ENCODE data around the gene SSC5D.

Gene SSC5D

DNA sequence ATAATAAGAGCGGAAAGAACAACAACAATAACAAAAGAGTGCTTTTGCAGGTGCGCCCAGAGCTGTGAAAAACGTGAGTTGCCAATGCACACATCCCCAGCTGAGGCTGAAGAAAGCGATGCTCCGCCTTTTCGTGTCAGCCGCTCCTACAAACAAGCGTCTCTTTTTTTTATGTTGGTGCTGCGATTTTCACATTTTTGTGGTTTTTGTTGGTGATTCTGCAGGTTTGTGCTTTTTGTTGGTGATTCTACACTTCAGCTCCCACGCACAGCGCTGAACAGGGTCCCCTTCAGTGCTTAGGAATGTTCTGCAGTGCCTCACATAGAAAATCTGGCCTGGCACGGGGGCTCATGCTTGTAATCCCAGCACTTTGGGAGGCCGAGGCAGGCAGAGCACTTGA lies 64.4 kb downstream of the SSC5D start:
- Histone ChIP-seq H3K27ac (ENCODE audit: low read depth, low read length) (no peak overlapping the region), H3K27me3 (ENCODE audit: control insufficient read depth in 5 of 5, insufficient read depth in 4 of 5, low read length in 5 of 5) (peaks cover 0 to 9% (median 6%) of the 10 kb centered on the region in 5 donors), H3K4me3 (ENCODE audit: low read depth in 1 of 5, low read length in 5 of 5) (no peak overlapping the region), H3K36me3 (ENCODE audit: control insufficient read depth in 5 of 5, insufficient read depth in 5 of 5, low read length in 5 of 5) (no peaks in the 10 kb centered on the region), H3K9ac (ENCODE audit: low read length in 5 of 5) (no peak overlapping the region), H3K4me1 (ENCODE audit: control insufficient read depth in 5 of 5, insufficient read depth in 5 of 5, low read length in 5 of 5) (peaks cover 0 to 20% (median 6%) of the 10 kb centered on the region in 5 donors), H3K9me3 (ENCODE audit: control insufficient read depth in 5 of 5, low read length in 5 of 5) (no peaks in the 10 kb centered on the region)

DNA sequence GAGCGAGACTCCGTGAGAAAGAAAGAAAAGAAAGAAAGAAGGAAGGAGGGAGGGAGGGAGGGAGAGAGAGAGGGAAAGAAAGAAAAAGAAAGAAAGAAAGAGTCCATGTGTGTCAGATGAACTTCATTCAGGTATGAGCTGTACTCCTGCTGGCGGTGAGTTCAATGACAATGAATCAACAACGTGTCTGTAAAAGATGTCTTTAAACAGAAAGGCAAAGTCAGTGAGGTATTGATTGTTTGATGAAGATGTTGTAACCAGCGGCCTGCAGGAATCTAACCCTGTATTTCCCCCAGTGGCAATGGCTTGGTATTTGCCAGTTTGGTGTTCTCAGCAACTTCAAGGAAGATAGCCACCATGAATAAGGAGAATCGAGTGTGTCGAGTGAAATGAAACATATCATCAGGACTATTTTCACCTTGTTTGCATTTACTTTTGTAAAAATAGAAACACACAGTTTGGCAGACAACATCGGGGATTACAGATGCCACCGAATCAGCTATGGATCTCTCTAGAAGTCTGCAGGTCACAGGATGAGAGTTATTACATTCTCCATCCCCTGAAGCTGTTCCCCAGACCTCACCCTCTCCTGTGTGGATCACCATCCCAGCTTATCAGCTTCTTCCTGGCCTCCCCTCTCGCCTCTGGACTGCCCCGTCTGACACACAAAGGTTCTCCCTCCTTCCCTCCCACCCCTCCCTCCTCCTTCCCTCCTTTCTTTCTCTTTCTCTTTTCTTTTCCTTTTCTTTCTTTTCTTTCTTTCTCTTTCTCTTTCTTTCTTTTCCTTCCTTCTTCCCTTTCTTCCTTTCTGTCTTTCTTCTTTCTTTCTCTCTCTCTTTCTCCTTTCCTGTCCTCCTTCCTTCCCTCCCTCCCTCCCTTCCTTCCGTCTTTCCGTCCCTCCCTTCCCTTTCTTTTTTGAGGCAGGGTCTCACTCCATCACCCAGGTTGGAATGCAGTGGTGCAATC lies 65.3 kb downstream of the SSC5D start:
- Histone ChIP-seq H3K36me3 (ENCODE audit: control insufficient read depth in 5 of 5, insufficient read depth in 5 of 5, low read length in 5 of 5) (no peaks in the 10 kb centered on the region), H3K4me1 (ENCODE audit: control insufficient read depth in 5 of 5, insufficient read depth in 5 of 5, low read length in 5 of 5) (peaks cover 0 to 13% (median 3%) of the 10 kb centered on the region in 5 donors), H3K27me3 (ENCODE audit: control insufficient read depth in 5 of 5, insufficient read depth in 4 of 5, low read length in 5 of 5) (peaks cover 0 to 9% (median 6%) of the 10 kb centered on the region in 5 donors), H3K9me3 (ENCODE audit: control insufficient read depth in 5 of 5, low read length in 5 of 5) (no peaks in the 10 kb centered on the region), H3K27ac (ENCODE audit: low read depth, low read length) (no peak overlapping the region), H3K9ac (ENCODE audit: low read length in 5 of 5) (no peak overlapping the region), H3K4me3 (ENCODE audit: low read depth in 1 of 5, low read length in 5 of 5) (no peak overlapping the region)

DNA sequence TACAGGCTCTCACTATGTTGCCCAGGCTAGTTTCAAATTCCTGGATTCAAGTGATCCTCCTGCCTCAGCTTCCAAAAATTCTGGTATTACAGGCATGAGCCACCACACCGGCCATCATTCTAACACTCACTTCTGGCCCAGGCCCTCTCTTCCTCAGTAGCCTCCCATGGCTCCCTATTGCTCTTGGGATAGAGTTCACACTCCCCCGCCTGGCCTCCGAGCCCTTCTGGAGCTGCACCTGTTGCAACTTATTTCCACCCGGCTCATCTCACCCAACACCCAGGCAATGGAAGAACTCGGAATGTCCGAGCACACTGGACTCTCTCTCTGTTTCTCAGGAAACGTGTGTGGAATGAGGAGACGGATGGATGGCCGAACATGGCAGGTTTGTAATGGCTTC lies 66.1 kb downstream of the SSC5D start:
- peaks cover 0 to 9% (median 6%) of the 10 kb centered on the region in 5 donors for H3K27me3 ChIP-seq (ENCODE audit: control insufficient read depth in 5 of 5, insufficient read depth in 4 of 5, low read length in 5 of 5)
- no peak overlapping the region for H3K27ac ChIP-seq (ENCODE audit: low read depth, low read length)
- peaks cover 0 to 10% (median 3%) of the 10 kb centered on the region in 5 donors for H3K4me1 ChIP-seq (ENCODE audit: control insufficient read depth in 5 of 5, insufficient read depth in 5 of 5, low read length in 5 of 5)
- no peak overlapping the region for H3K4me3 ChIP-seq (ENCODE audit: low read depth in 1 of 5, low read length in 5 of 5)
- H3K36me3 ChIP-seq (ENCODE audit: control insufficient read depth in 5 of 5, insufficient read depth in 5 of 5, low read length in 5 of 5) = no peaks in the 10 kb centered on the region
- H3K9me3 ChIP-seq (ENCODE audit: control insufficient read depth in 5 of 5, low read length in 5 of 5) = no peaks in the 10 kb centered on the region
- no peak overlapping the region for H3K9ac ChIP-seq (ENCODE audit: low read length in 5 of 5)

DNA sequence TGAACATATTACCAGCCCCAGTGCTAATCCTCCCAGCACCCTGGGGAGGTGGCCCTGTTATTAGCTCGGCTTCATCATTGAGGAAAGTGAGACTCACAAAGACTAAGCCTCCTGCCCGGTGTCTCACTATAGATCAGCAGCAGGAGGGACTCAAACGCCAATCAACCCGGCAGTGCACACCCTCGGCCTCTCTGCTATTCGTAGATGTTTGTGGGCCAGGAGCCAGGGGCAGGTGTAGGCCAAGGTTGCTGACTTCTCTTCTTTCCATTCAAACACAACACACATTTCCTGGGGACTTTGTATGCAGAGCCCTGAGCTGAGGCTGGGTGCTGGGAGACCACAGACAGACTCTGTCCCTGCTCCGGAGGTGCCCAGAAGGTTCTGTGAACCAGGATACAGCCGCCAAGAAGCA lies 66.5 kb downstream of the SSC5D start:
- Histone ChIP-seq H3K27ac (ENCODE audit: low read depth, low read length) (no peak overlapping the region), H3K9ac (ENCODE audit: low read length in 5 of 5) (no peak overlapping the region), H3K9me3 (ENCODE audit: control insufficient read depth in 5 of 5, low read length in 5 of 5) (no peaks in the 10 kb centered on the region), H3K27me3 (ENCODE audit: control insufficient read depth in 5 of 5, insufficient read depth in 4 of 5, low read length in 5 of 5) (peaks cover 0 to 9% (median 5%) of the 10 kb centered on the region in 5 donors), H3K4me3 (ENCODE audit: low read depth in 1 of 5, low read length in 5 of 5) (no peak overlapping the region), H3K4me1 (ENCODE audit: control insufficient read depth in 5 of 5, insufficient read depth in 5 of 5, low read length in 5 of 5) (peaks cover 0 to 6% (median under 1%) of the 10 kb centered on the region in 5 donors), H3K36me3 (ENCODE audit: control insufficient read depth in 5 of 5, insufficient read depth in 5 of 5, low read length in 5 of 5) (no peaks in the 10 kb centered on the region)

DNA sequence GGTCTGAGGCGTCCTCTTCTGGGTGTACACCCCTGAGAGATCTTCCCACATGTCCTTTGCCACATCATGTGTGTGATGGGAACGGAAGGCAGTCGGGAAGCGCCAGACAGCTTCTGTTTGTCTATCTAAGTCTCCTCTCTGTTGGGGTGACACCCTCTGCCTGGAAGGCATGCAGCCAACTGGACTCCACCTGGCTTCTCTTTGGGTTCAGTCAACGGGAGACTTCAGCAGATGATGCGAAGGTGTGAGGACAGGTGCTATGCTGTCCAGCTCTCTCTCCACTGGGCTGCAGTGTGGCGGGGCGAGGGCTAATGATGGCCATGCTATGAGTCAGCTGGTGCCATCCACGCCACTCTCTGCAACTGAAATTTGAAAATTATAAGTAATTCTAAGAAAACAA lies 71.4 kb downstream of the SSC5D start:
- Histone ChIP-seq H3K27me3 (ENCODE audit: control insufficient read depth in 5 of 5, insufficient read depth in 4 of 5, low read length in 5 of 5) (peaks cover 0 to 5% (median 2%) of the 10 kb centered on the region in 5 donors), H3K27ac (ENCODE audit: low read depth, low read length) (no peak overlapping the region), H3K36me3 (ENCODE audit: control insufficient read depth in 5 of 5, insufficient read depth in 5 of 5, low read length in 5 of 5) (no peaks in the 10 kb centered on the region), H3K9me3 (ENCODE audit: control insufficient read depth in 5 of 5, low read length in 5 of 5) (peaks cover 0 to 8% (median 5%) of the 10 kb centered on the region in 5 donors), H3K4me3 (ENCODE audit: low read depth in 1 of 5, low read length in 5 of 5) (no peak overlapping the region), H3K4me1 (ENCODE audit: control insufficient read depth in 5 of 5, insufficient read depth in 5 of 5, low read length in 5 of 5) (no peaks in the 10 kb centered on the region), H3K9ac (ENCODE audit: low read length in 5 of 5) (no peak overlapping the region)

DNA sequence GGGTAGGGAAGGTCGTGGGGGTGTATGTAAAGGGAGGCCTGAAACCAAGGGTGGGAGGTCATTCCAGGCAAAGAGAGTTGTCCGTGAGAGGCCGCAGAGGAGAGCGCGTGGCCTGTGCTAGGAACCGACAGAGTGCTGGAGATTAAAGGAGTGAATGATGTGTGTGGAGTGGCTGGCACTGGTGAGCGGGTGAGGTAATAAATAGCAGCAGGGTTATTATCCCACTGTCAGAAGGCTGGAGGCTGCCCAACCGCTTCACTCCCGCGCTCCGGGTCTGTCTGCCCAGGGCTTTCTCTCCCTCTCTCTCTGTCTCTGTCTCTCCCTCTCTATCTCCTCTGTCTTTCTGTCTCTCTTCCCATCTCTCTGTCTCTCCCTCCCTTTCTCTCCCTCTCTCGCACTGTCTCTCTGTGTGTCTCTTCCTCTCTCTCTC lies 75.0 kb downstream of the SSC5D start:
- H3K4me1 ChIP-seq (ENCODE audit: control insufficient read depth in 5 of 5, insufficient read depth in 5 of 5, low read length in 5 of 5) = no peaks in the 10 kb centered on the region
- H3K4me3 ChIP-seq (ENCODE audit: low read depth in 1 of 5, low read length in 5 of 5) = no peak overlapping the region
- H3K36me3 ChIP-seq (ENCODE audit: control insufficient read depth in 5 of 5, insufficient read depth in 5 of 5, low read length in 5 of 5) = no peaks in the 10 kb centered on the region
- H3K9me3 ChIP-seq (ENCODE audit: control insufficient read depth in 5 of 5, low read length in 5 of 5) = peaks cover 0 to 8% (median 5%) of the 10 kb centered on the region in 5 donors
- no peak overlapping the region for H3K27ac ChIP-seq (ENCODE audit: low read depth, low read length)
- no peak overlapping the region for H3K9ac ChIP-seq (ENCODE audit: low read length in 5 of 5)
- peaks cover 0 to 11% (median 4%) of the 10 kb centered on the region in 5 donors for H3K27me3 ChIP-seq (ENCODE audit: control insufficient read depth in 5 of 5, insufficient read depth in 4 of 5, low read length in 5 of 5)

DNA sequence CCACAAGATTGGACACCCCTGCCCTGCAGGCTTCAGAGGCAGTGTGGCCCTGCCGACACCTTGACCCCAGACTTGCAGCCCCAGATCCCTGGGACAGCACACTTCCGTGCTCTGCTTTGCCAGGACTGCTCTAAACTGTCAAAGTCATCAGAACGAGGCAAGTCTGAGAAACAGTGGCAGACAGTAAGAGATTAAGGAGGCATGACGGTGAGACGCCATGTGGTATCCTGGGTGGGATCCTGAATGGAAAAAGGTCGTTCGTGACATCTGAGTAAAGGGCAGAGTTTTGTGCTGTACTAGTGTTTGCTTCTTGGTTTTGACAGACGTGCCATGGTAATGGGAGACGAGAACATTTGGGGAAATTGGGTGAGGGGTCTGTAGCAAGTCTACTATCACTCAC lies 78.6 kb downstream of the SSC5D start:
- H3K9ac ChIP-seq (ENCODE audit: low read length in 5 of 5) = no peak overlapping the region
- H3K4me3 ChIP-seq (ENCODE audit: low read depth in 1 of 5, low read length in 5 of 5) = no peak overlapping the region
- H3K27me3 ChIP-seq (ENCODE audit: control insufficient read depth in 5 of 5, insufficient read depth in 4 of 5, low read length in 5 of 5) = peaks cover 0 to 9% (median 0%) of the 10 kb centered on the region in 5 donors
- H3K27ac ChIP-seq (ENCODE audit: low read depth, low read length) = no peak overlapping the region
- H3K9me3 ChIP-seq (ENCODE audit: control insufficient read depth in 5 of 5, low read length in 5 of 5) = peaks cover 0 to 2% (median 0%) of the 10 kb centered on the region in 5 donors
- H3K4me1 ChIP-seq (ENCODE audit: control insufficient read depth in 5 of 5, insufficient read depth in 5 of 5, low read length in 5 of 5) = no peaks in the 10 kb centered on the region
- H3K36me3 ChIP-seq (ENCODE audit: control insufficient read depth in 5 of 5, insufficient read depth in 5 of 5, low read length in 5 of 5) = no peaks in the 10 kb centered on the region

DNA sequence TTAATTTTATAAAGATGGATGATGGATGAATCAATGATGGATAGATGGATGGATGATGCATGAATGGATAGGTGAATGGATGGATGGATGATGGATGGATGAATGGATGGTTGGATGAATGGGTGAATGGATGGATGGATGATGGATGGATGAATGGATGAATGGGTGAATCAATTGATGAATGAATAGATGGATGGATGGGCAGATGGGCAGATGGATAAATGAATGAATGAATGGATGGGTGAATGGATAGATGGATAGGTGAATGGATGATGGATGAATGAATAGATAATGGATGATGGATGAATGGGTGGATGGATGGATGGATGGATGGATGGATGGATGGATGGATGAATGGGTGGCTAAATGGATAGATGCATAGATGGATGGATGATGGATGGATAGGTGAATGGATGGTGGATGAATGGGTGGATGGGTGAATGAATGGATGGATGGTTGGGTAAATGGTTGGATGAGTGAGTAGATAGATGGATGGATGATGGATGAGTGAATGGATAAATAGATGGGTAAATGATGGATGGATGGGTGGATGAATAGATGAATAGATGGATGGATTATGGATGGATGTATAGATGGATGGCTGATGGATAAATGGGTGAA lies 79.6 kb downstream of the SSC5D start:
- Histone ChIP-seq H3K4me1 (ENCODE audit: control insufficient read depth in 5 of 5, insufficient read depth in 5 of 5, low read length in 5 of 5) (no peaks in the 10 kb centered on the region), H3K9ac (ENCODE audit: low read length in 5 of 5) (no peak overlapping the region), H3K27ac (ENCODE audit: low read depth, low read length) (no peak overlapping the region), H3K36me3 (ENCODE audit: control insufficient read depth in 5 of 5, insufficient read depth in 5 of 5, low read length in 5 of 5) (no peaks in the 10 kb centered on the region), H3K4me3 (ENCODE audit: low read depth in 1 of 5, low read length in 5 of 5) (no peak overlapping the region), H3K27me3 (ENCODE audit: control insufficient read depth in 5 of 5, insufficient read depth in 4 of 5, low read length in 5 of 5) (peaks cover 0 to 9% (median 0%) of the 10 kb centered on the region in 5 donors), H3K9me3 (ENCODE audit: control insufficient read depth in 5 of 5, low read length in 5 of 5) (peaks cover 0 to 2% (median 0%) of the 10 kb centered on the region in 5 donors)
